ENCODE data around the gene IFNA10. TPM values are rescaled to one million over a fixed set of nuclear protein-coding genes. Genes with fewer than 3 reads are reported as not detected.
A peak's percentile ranks its signal among the peaks of the same experiment; 100 is the strongest.
"Not testable (repeated sequence)": the region's sequence is repeated elsewhere in the genome, so short reads cannot be mapped to it uniquely, and the experiment has no call there.

IFNA10 gene
- not detected in 2 replicates for total RNA-seq

GRCh38 chr9:21207043-21207442 lies at the start of gene IFNA10:
Gene IFNA10, minus strand, starts transcription at chr9:21207143. Its CDS starts 46 bp downstream, at chr9:21207097.
- DNase-seq (ENCODE audit: low read depth); H3K4me3 ChIP-seq (ENCODE audit: low read depth, low read length): not testable (repeated sequence)

GRCh38 chr9:21255538-21256212 lies 48.7 kb upstream of the IFNA10 start:
- H3K4me3 ChIP-seq (ENCODE audit: low read depth, low read length): no peak overlapping the region
- DNase-seq (ENCODE audit: low read depth): no peak
- no peak for TF ChIP-seq CTCF (conservative IDR thresholded peaks at IDR 0.05; ENCODE audit: low read depth, low read length)

GRCh38 chr9:21252721-21253547 lies 46.0 kb upstream of the IFNA10 start:
- DNase-seq (ENCODE audit: low read depth): no peak
- TF ChIP-seq CTCF (conservative IDR thresholded peaks at IDR 0.05; ENCODE audit: low read depth, low read length): peak; percentile 76
- H3K4me3 ChIP-seq (ENCODE audit: low read depth, low read length): no peak overlapping the region

- DNase-seq (ENCODE audit: low read depth): no peak
- no peak overlapping the region for H3K4me3 ChIP-seq (ENCODE audit: low read depth, low read length)
- no peak for TF ChIP-seq CTCF (conservative IDR thresholded peaks at IDR 0.05; ENCODE audit: low read depth, low read length)
Measured at GRCh38 chr9:21251638-21252037, 44.7 kb upstream of the IFNA10 start.

GRCh38 chr9:21251190-21251589 lies 44.2 kb upstream of the IFNA10 start:
- no peak for DNase-seq (ENCODE audit: low read depth)
- H3K4me3 ChIP-seq (ENCODE audit: low read depth, low read length): no peak overlapping the region
- no peak for TF ChIP-seq CTCF (conservative IDR thresholded peaks at IDR 0.05; ENCODE audit: low read depth, low read length)

- no peak for TF ChIP-seq CTCF (conservative IDR thresholded peaks at IDR 0.05; ENCODE audit: low read depth, low read length)
- no peak for DNase-seq (ENCODE audit: low read depth)
- H3K4me3 ChIP-seq (ENCODE audit: low read depth, low read length): no peak overlapping the region
Measured at GRCh38 chr9:21244836-21245235, 37.9 kb upstream of the IFNA10 start.

- no peak within 1 kb of the TSS for H3K4me3 ChIP-seq (ENCODE audit: low read depth, low read length)
- no peak for TF ChIP-seq CTCF (conservative IDR thresholded peaks at IDR 0.05; ENCODE audit: low read depth, low read length)
- no peak for DNase-seq (ENCODE audit: low read depth)
Measured at GRCh38 chr9:21239911-21240310, 33.0 kb upstream of the IFNA10 start, which contains the start of gene IFNA14. Gene IFNA14, minus strand, starts transcription at chr9:21240005. Its CDS starts 70 bp downstream, at chr9:21239935.

GRCh38 chr9:21236360-21236714 lies 29.4 kb upstream of the IFNA10 start:
- not testable (repeated sequence) for DNase-seq (ENCODE audit: low read depth); H3K4me3 ChIP-seq (ENCODE audit: low read depth, low read length)
